HepG2 (cell line): ENCODE results near the gene RAE1. TPM values are rescaled to one million over a fixed set of nuclear protein-coding genes. Genes with fewer than 3 reads are reported as not detected.

ENCODE experiments used
- ATAC-seq: fragments of 200-7000 bp; cut with Tn5 transposase; 3 replicates; pipeline ENCODE4 v1.9.1; 2020; ENCODE audit warnings: mild to moderate bottlenecking, moderate library complexity
- BruUV-seq: library from RNA; stranded (reverse); fragments of 400-500 nt; replicated peaks from 2 replicates; lab custom pipeline; 2021; lab: Mats Ljungman, UMichigan
- CTCF ChIA-PET: fragments of 300-600 bp; formaldehyde crosslinking; extraction: SDS; loops from one replicate; lab custom pipeline; 2021; ENCODE audit warnings: low total read pairs, inconsistent platforms, low intra/inter-chr PET ratio; lab: Yijun Ruan, JAX
- POLR2A ChIA-PET: fragments of 350-600 bp; sonication (Branson Sonifier 250); formaldehyde crosslinking; loops from one replicate; lab custom pipeline; 2020; ENCODE audit warnings: antibody characterized with exemption, inconsistent platforms; lab: Yijun Ruan, JAX
- DNase-seq: peaks from one replicate; pipeline ENCODE4 v3.0.0-alpha.2; 2015; ENCODE audit warnings: low spot score
- FAIRE-seq: peaks from 3 replicates; lab custom pipeline; 2011; peaks lifted over from hg19 to GRCh38; lab: Jason Lieb, UNC
- H2AFZ ChIP-seq: one replicate; pipeline ENCODE4 v1.6.1; 2011; ENCODE audit warnings: low read length, inconsistent platforms
- H3K27ac ChIP-seq: fragments of 300-600 bp; 3 replicates; pipeline ENCODE4 v1.8.0; 2011; ENCODE audit warnings: mixed run types, mild to moderate bottlenecking, mixed read lengths, low read length, inconsistent platforms; ENCODE audit not compliant: insufficient read depth; ENCODE audit errors: extremely low read length
- H3K27me3 ChIP-seq, 2 experiments: fragments of 200-600 bp in 1 of 2; 2 replicates in 1 of 2; 3 replicates in 1 of 2; pipeline versions ENCODE4 v1.6.0 to v1.8.0; 2011; ENCODE audit warnings: low read length in 2 of 2, mild to moderate bottlenecking in 2 of 2, moderate library complexity in 2 of 2, inconsistent platforms in 1 of 2; ENCODE audit not compliant: insufficient read depth in 2 of 2, control insufficient read depth in 1 of 2
- H3K36me3 ChIP-seq, 2 experiments: fragments of 200-600 bp in 1 of 2; replicated peaks in 1 of 2; 2 replicates in 1 of 2; 3 replicates in 1 of 2; pipeline versions ENCODE4 v1.5.1 to v1.8.0; 2011; ENCODE audit warnings: low read length in 2 of 2, inconsistent platforms in 1 of 2; ENCODE audit not compliant: insufficient read depth in 2 of 2, control insufficient read depth in 1 of 2
- H3K4me1 ChIP-seq: 2 replicates; pipeline ENCODE4 v1.5.1; 2012; ENCODE audit warnings: low read length, inconsistent platforms; ENCODE audit not compliant: insufficient read depth
- H3K4me2 ChIP-seq: 2 replicates; pipeline ENCODE4 v1.6.0; 2011; ENCODE audit warnings: low read depth, low read length, inconsistent platforms
- H3K4me3 ChIP-seq, 3 experiments: fragments of 200-600 bp in 1 of 3; sonication (generic), shearing (Covaris generic) in 1 of 3; replicated peaks in 1 of 3; 2 replicates each; pipeline ENCODE4 v1.5.1; 2011 to 2016; ENCODE audit warnings: low read length in 3 of 3, inconsistent platforms in 2 of 3, low read depth in 2 of 3, mild to moderate bottlenecking in 2 of 3, control low read depth in 1 of 3, mixed read lengths in 1 of 3; ENCODE audit not compliant: insufficient read depth in 1 of 3
- H3K79me2 ChIP-seq: one replicate; pipeline ENCODE4 v1.6.1; 2011; ENCODE audit warnings: low read length, inconsistent platforms; ENCODE audit not compliant: insufficient read depth
- H3K9ac ChIP-seq: 2 replicates; pipeline ENCODE4 v1.6.0; 2011; ENCODE audit warnings: mild to moderate bottlenecking, low read depth, low read length, inconsistent platforms; ENCODE audit not compliant: insufficient read depth
- H3K9me3 ChIP-seq: 2 replicates; pipeline ENCODE4 v1.5.1; 2012; ENCODE audit warnings: mild to moderate bottlenecking, low read length
- H4K20me1 ChIP-seq: 2 replicates; pipeline ENCODE4 v1.6.0; 2011; ENCODE audit warnings: inconsistent platforms, mild to moderate bottlenecking, low read length, moderate library complexity; ENCODE audit not compliant: insufficient read depth
- DNMT3B ChIP-seq: conservative IDR thresholded peaks from 2 replicates; pipeline ENCODE4 v1.6.1; 2016; ENCODE audit warnings: missing biosample characterization, control low read depth
- GATAD2A ChIP-seq: IDR thresholded peaks from 2 replicates; pipeline ENCODE4 v1.6.1; 2016
- GTF3A ChIP-seq: sonication (generic); formaldehyde crosslinking; conservative IDR thresholded peaks from 2 replicates; pipeline ENCODE4 v1.4.0; 2020; ENCODE audit warnings: mild to moderate bottlenecking, missing genetic modification reagents
- MED13 ChIP-seq: sonication (generic); formaldehyde crosslinking; IDR thresholded peaks from 2 replicates; pipeline ENCODE4 v1.5.0; 2020; ENCODE audit warnings: missing genetic modification reagents
- MTA1 ChIP-seq: sonication (generic); formaldehyde crosslinking; IDR thresholded peaks from 2 replicates; pipeline ENCODE4 v1.4.0; 2020; ENCODE audit warnings: missing genetic modification reagents, mild to moderate bottlenecking, borderline replicate concordance
- PHF5A ChIP-seq: IDR thresholded peaks from one replicate; pipeline ENCODE4 v1.6.1; 2018; ENCODE audit warnings: low read depth, missing genetic modification reagents; ENCODE audit not compliant: unreplicated experiment
- SIX1 ChIP-seq: sonication (generic); formaldehyde crosslinking; IDR thresholded peaks from 2 replicates; pipeline ENCODE4 v1.4.0; 2020; ENCODE audit warnings: missing genetic modification reagents, borderline replicate concordance
- TEAD2 ChIP-seq: sonication (generic); formaldehyde crosslinking; IDR thresholded peaks from 2 replicates; pipeline ENCODE4 v1.9.0; 2021; ENCODE audit warnings: missing genetic modification reagents
- U2AF1 ChIP-seq: fragments of 200-400 bp; formaldehyde crosslinking; optimal IDR thresholded peaks from 2 replicates; pipeline ENCODE3; 2017; ENCODE audit warnings: mild to moderate bottlenecking, low read depth, low read length
- ZFP1 ChIP-seq: IDR thresholded peaks from 2 replicates; pipeline ENCODE4 v1.6.1; 2016
- ZNF563 ChIP-seq: sonication (generic); formaldehyde crosslinking; IDR thresholded peaks from 2 replicates; pipeline ENCODE4 v1.8.0; 2022; ENCODE audit warnings: mild to moderate bottlenecking, moderate library complexity, missing genetic modification reagents
- WGBS: methylation state at CpG from one replicate; pipeline ENCODE4 v1.1.6; 2017; ENCODE audit warnings: low lambda C conversion rate; 5-methylcytosine and 5-hydroxymethylcytosine counted together
- in situ Hi-C: cut with HindIII; loops from 2 replicates; pipeline ENCODE4 v1.10.0; 2017; ENCODE audit warnings: low pct_unique_long_range_greater_than_20kb; ENCODE audit not compliant: extremely low pct_ligation_motif_present
- intact Hi-C: fragments of 100-400 bp; cut with micrococcal nuclease; formaldehyde crosslinking; loops from one replicate; pipeline ENCODE4 v1.10.0; 2022; ENCODE audit not compliant: unreplicated experiment
- polyA plus RNA-seq, 8 experiments: library from polyadenylated mRNA; depleted of rRNA in 3 of 8; stranded (reverse) in 7 of 8; unstranded in 1 of 8; fragments of >200 nt; fragmentation: Illumina TruSeq in 4 of 8; extraction: Trizol in 4 of 8; gene quantifications; 2 replicates each; pipeline versions ENCODE4 v1.2.1 to v1.2.3, GENCODE V29; 2011 to 2016; ENCODE audit warnings: low read depth in 4 of 8, missing spikeins in 1 of 8, mixed read lengths in 1 of 8; ENCODE audit not compliant: insufficient read depth in 1 of 8
- total RNA-seq, 5 experiments: library from RNA; depleted of rRNA; stranded (reverse); fragments of >200 nt; fragmentation: Illumina TruSeq; extraction: Trizol; gene quantifications; 2 replicates each; pipeline ENCODE4 v1.2.3, GENCODE V29; 2016; ENCODE audit warnings: low read depth in 1 of 5

Gene RAE1
- total and polyA plus RNA-seq, 2 of the 13 experiments (the other 11 are each of a cell fraction or from before 2014, with no cell fraction given): 36.1 to 72.9 TPM

GRCh38 chr20:57415771-57416170, 64.7 kb downstream of the RAE1 start:
- 0 out of 2 replicates have a peak, but pooled peaks cover 10% of the 10 kb centered on the region for H3K4me1 ChIP-seq
- H2AFZ ChIP-seq: no peak overlapping the region
- no TSS peak for BruUV-seq
- H3K27ac ChIP-seq: no peak overlapping the region
- 50% methylated on average over 11 of the region's 11 CpGs for WGBS
- intact Hi-C loops: no loop called here
- FAIRE-seq (no peak), DNase-seq (no peak), ATAC-seq (no peak)
- no peaks in the 10 kb centered on the region for H3K9me3 ChIP-seq
- TF ChIP-seq TEAD2 (CRISPR knock-in tag) (no peak), SIX1 (CRISPR knock-in tag) (no peak), MED13 (CRISPR knock-in tag) (no peak), ZNF563 (CRISPR knock-in tag) (no peak), PHF5A (CRISPR knock-in tag) (no peak), GTF3A (CRISPR knock-in tag) (no peak), ZFP1 (no peak), U2AF1 (no peak), MTA1 (CRISPR knock-in tag) (no peak), DNMT3B (no peak), GATAD2A (CRISPR knock-in tag) (no peak)
- H3K36me3 ChIP-seq: no peaks in the 10 kb centered on the region
- no peak overlapping the region for H3K4me2 ChIP-seq
- no peak overlapping the region for H3K4me3 ChIP-seq
- no peak overlapping the region for H3K9ac ChIP-seq
- CTCF ChIA-PET: no interaction called here
- H3K79me2 ChIP-seq: no peaks in the 10 kb centered on the region
- H3K27me3 ChIP-seq: peaks cover 12 to 61% of the 10 kb centered on the region in 2 experiments; a peak in 3 of 5 replicates
- POLR2A ChIA-PET: no interaction called here
- in situ Hi-C loops: no loop called here
- H4K20me1 ChIP-seq: no peaks in the 10 kb centered on the region
